SK-N-SH (cell line): ENCODE data around the gene NFATC3. TPM values are rescaled to one million over a fixed set of nuclear protein-coding genes. Genes with fewer than 3 reads are reported as not detected.

ENCODE experiments used
- CTCF ChIA-PET: fragments of 300-600, 350-600 bp; formaldehyde crosslinking; extraction: SDS; loops from one replicate; lab custom pipeline; 2021; lab: Yijun Ruan, JAX
- POLR2A ChIA-PET: fragments of 350-600 bp; sonication (Branson Sonifier 250); formaldehyde crosslinking; extraction: SDS; loops from one replicate; lab custom pipeline; 2020; ENCODE audit warnings: antibody characterized with exemption, inconsistent platforms; lab: Yijun Ruan, JAX
- DNase-seq: peaks from one replicate; pipeline ENCODE4 v3.0.0; 2012
- H2AFZ ChIP-seq: fragments of 200-600 bp; sonication (generic); 2 replicates; pipeline ENCODE4 v1.8.1; 2016; ENCODE audit warnings: antibody characterized with exemption, mild to moderate bottlenecking, low read depth
- H3F3A ChIP-seq: fragments of 200-600 bp; sonication (generic); replicated peaks from 2 replicates; pipeline ENCODE3; 2016; ENCODE audit warnings: antibody characterized with exemption, mild to moderate bottlenecking; ENCODE audit not compliant: insufficient read depth
- H3K27ac ChIP-seq, 2 experiments: fragments of 200-500 bp in 1 of 2; fragments of 200-600 bp in 1 of 2; sonication (Bioruptor generic) in 1 of 2; sonication (generic), shearing (Covaris generic) in 1 of 2; 2 replicates each; pipeline versions ENCODE4 v1.5.1 to v1.6.1; 2014 to 2016; ENCODE audit warnings: low read depth in 2 of 2, inconsistent platforms in 1 of 2, low read length in 1 of 2, mild to moderate bottlenecking in 1 of 2, mixed read lengths in 1 of 2
- H3K27me3 ChIP-seq: fragments of 200-600 bp; sonication (generic), shearing (Covaris generic); 2 replicates; pipeline ENCODE4 v1.6.1; 2016; ENCODE audit warnings: mixed run types; ENCODE audit not compliant: insufficient read depth
- H3K36me3 ChIP-seq, 2 experiments: fragments of 200-500 bp in 1 of 2; fragments of 200-600 bp in 1 of 2; sonication (Bioruptor generic) in 1 of 2; sonication (generic) in 1 of 2; replicated peaks in 1 of 2; 2 replicates each; pipeline versions ENCODE3 to v1.5.1; 2014 to 2016; ENCODE audit warnings: low read length in 1 of 2, mild to moderate bottlenecking in 1 of 2; ENCODE audit not compliant: insufficient read depth in 2 of 2, control insufficient read depth in 1 of 2
- H3K4me1 ChIP-seq, 2 experiments: fragments of 200-500 bp in 1 of 2; fragments of 200-600 bp in 1 of 2; sonication (Bioruptor generic) in 1 of 2; sonication (generic), shearing (Covaris generic) in 1 of 2; 2 replicates each; pipeline versions ENCODE4 v1.5.1 to v1.6.1; 2014 to 2016; ENCODE audit warnings: low read depth in 1 of 2, low read length in 1 of 2, mixed run types in 1 of 2; ENCODE audit not compliant: insufficient read depth in 2 of 2, control insufficient read depth in 1 of 2
- H3K4me2 ChIP-seq: fragments of 200-600 bp; sonication (generic), shearing (Covaris generic); 2 replicates; pipeline ENCODE4 v1.6.1; 2017; ENCODE audit warnings: mixed run types
- H3K4me3 ChIP-seq, 2 experiments: fragments of 200-500 bp in 1 of 2; fragments of 200-600 bp in 1 of 2; sonication (Bioruptor generic) in 1 of 2; sonication (generic), shearing (Covaris generic) in 1 of 2; 2 replicates each; pipeline versions ENCODE4 v1.5.1 to v1.8.1; 2014 to 2016; ENCODE audit warnings: low read depth in 2 of 2, inconsistent platforms in 1 of 2, low read length in 1 of 2, mild to moderate bottlenecking in 1 of 2, mixed read lengths in 1 of 2, moderate library complexity in 1 of 2
- H3K79me2 ChIP-seq: fragments of 200-600 bp; sonication (generic); 2 replicates; pipeline ENCODE4 v1.8.1; 2017; ENCODE audit warnings: mild to moderate bottlenecking; ENCODE audit not compliant: insufficient read depth
- H3K9ac ChIP-seq: fragments of 200-600 bp; sonication (generic); 2 replicates; pipeline ENCODE4 v1.6.1; 2017; ENCODE audit warnings: mixed run types
- H3K9me2 ChIP-seq: fragments of 200-600 bp; sonication (generic); 2 replicates; pipeline ENCODE4 v1.6.1; 2017; ENCODE audit warnings: mixed run types
- H3K9me3 ChIP-seq: fragments of 200-600 bp; sonication (generic); 2 replicates; pipeline ENCODE4 v1.6.1; 2017; ENCODE audit warnings: mixed run types, mild to moderate bottlenecking, moderate library complexity
- H4K20me1 ChIP-seq: fragments of 200-600 bp; sonication (generic); 2 replicates; pipeline ENCODE4 v1.6.1; 2017; ENCODE audit warnings: mild to moderate bottlenecking, mixed run types; ENCODE audit not compliant: insufficient read depth
- CHD2 ChIP-seq: fragments of 150-350 bp; IDR thresholded peaks from 2 replicates; pipeline ENCODE4 v1.6.1; 2018; ENCODE audit warnings: low read length; ENCODE audit not compliant: partially characterized antibody
- EZH2phosphoT487 ChIP-seq: fragments of 200-600 bp; sonication (generic); IDR thresholded peaks from 2 replicates; pipeline ENCODE4 v1.6.1; 2017; ENCODE audit warnings: low read depth, mixed run types, mild to moderate bottlenecking, antibody characterized with exemption, moderate library complexity, borderline replicate concordance
- FOSL2 ChIP-seq: IDR thresholded peaks from 2 replicates; pipeline ENCODE4 v1.4.0; 2012; ENCODE audit warnings: low read depth, mild to moderate bottlenecking, moderate library complexity, borderline replicate concordance
- GABPA ChIP-seq: IDR thresholded peaks from 2 replicates; pipeline ENCODE4 v1.4.0; 2012; ENCODE audit warnings: low read depth, mild to moderate bottlenecking
- IRF3 ChIP-seq: fragments of 150-350 bp; IDR thresholded peaks from 2 replicates; pipeline ENCODE4 v1.6.1; 2016; ENCODE audit warnings: mild to moderate bottlenecking, low read depth, low read length
- JUND ChIP-seq: IDR thresholded peaks from 2 replicates; pipeline ENCODE4 v1.4.0; 2012
- NFIC ChIP-seq: IDR thresholded peaks from 2 replicates; pipeline ENCODE4 v1.4.0; 2012; ENCODE audit warnings: borderline replicate concordance
- RAD21 ChIP-seq: IDR thresholded peaks from 2 replicates; pipeline ENCODE4 v1.6.1; 2012; ENCODE audit warnings: mild to moderate bottlenecking, low read length
- RFX5 ChIP-seq: IDR thresholded peaks from 2 replicates; pipeline ENCODE4 v1.6.1; 2012; ENCODE audit warnings: mild to moderate bottlenecking, improper control_type of control experiment, low read length
- RXRA ChIP-seq: IDR thresholded peaks from 2 replicates; pipeline ENCODE4 v1.4.0; 2012; ENCODE audit warnings: low read depth, mild to moderate bottlenecking, borderline replicate concordance
- SIN3A ChIP-seq: IDR thresholded peaks from 2 replicates; pipeline ENCODE4 v1.6.1; 2012; ENCODE audit warnings: low read depth, mild to moderate bottlenecking, low read length, moderate library complexity, borderline replicate concordance
- SMC3 ChIP-seq: IDR thresholded peaks from 2 replicates; pipeline ENCODE4 v1.6.1; 2012; ENCODE audit warnings: low read depth, low read length, improper control_type of control experiment
- TAF1 ChIP-seq: IDR thresholded peaks from 2 replicates; pipeline ENCODE4 v1.6.1; 2012; ENCODE audit warnings: low read depth, mild to moderate bottlenecking, low read length, moderate library complexity, borderline replicate concordance
- USF1 ChIP-seq: IDR thresholded peaks from 2 replicates; pipeline ENCODE4 v1.4.0; 2012; ENCODE audit warnings: low read depth, borderline replicate concordance
- YY1 ChIP-seq: IDR thresholded peaks from 2 replicates; pipeline ENCODE4 v1.4.0; 2012; ENCODE audit warnings: low read depth, mild to moderate bottlenecking
- WGBS: methylation state at CpG from one replicate; pipeline ENCODE4 v1.1.6; 2017; ENCODE audit warnings: low lambda C conversion rate; 5-methylcytosine and 5-hydroxymethylcytosine counted together
- polyA plus RNA-seq, 3 experiments: library from polyadenylated mRNA; depleted of rRNA; stranded (reverse); fragments of >200 nt; gene quantifications; 2 replicates each; pipeline ENCODE4 v1.2.3, GENCODE V29; 2012
- TF ChIP-seq, protein P1 (sequence below): IDR thresholded peaks from 2 replicates; pipeline ENCODE4; 2012

The NFATC3 gene
- polyA plus RNA-seq, 1 of the 3 experiments (the other 2 are of a cell fraction): 5.7 TPM

GRCh38 chr16:68081861-68082628, 3.1 kb upstream of the NFATC3 start:
- no peaks in the 10 kb centered on the region for H3K9me2 ChIP-seq
- no peaks in the 10 kb centered on the region for H3K27me3 ChIP-seq
- no peaks in the 10 kb centered on the region for H3K9me3 ChIP-seq
- ChIA-PET POLR2A (no interaction called here), CTCF (interaction anchor here (0.7 to 2.5 kb wide), 4 partner anchors 10 to 247 kb away, joined by 3 to 9 read pairs (median 4); no protein-coding TSS in a partner anchor)
- no peak overlapping the region for H3K27ac ChIP-seq
- no peak for DNase-seq
- no peak overlapping the region for H2AFZ ChIP-seq
- peaks cover 24% of the 10 kb centered on the region for H3F3A ChIP-seq
- peaks cover 15% of the 10 kb centered on the region for H3K79me2 ChIP-seq
- TF ChIP-seq YY1: no peak
- TF ChIP-seq NFIC: no peak
- TF ChIP-seq JUND: no peak
- no peak for TF ChIP-seq EZH2phosphoT487
- no peak for TF ChIP-seq RAD21
- no peak for TF ChIP-seq TAF1
- TF ChIP-seq IRF3: no peak
- TF ChIP-seq GABPA: no peak
- TF ChIP-seq, protein P1, sequence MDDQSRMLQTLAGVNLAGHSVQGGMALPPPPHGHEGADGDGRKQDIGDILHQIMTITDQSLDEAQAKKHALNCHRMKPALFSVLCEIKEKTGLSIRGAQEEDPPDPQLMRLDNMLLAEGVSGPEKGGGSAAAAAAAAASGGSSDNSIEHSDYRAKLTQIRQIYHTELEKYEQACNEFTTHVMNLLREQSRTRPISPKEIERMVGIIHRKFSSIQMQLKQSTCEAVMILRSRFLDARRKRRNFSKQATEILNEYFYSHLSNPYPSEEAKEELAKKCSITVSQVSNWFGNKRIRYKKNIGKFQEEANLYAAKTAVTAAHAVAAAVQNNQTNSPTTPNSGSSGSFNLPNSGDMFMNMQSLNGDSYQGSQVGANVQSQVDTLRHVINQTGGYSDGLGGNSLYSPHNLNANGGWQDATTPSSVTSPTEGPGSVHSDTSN: no peak
- TF ChIP-seq SIN3A: no peak
- no peak for TF ChIP-seq RXRA
- no peak for TF ChIP-seq CHD2
- TF ChIP-seq SMC3: no peak
- TF ChIP-seq RFX5: no peak
- H4K20me1 ChIP-seq: 0 out of 2 replicates have a peak, but pooled peaks cover 5% of the 10 kb centered on the region
- H3K4me2 ChIP-seq: no peak overlapping the region
- no peak overlapping the region for H3K9ac ChIP-seq
- no peak overlapping the region for H3K4me3 ChIP-seq
- peaks cover 6 to 10% of the 10 kb centered on the region in 2 experiments; a peak in 2 of 4 replicates for H3K4me1 ChIP-seq
- peaks cover 0 to 17% of the 10 kb centered on the region in 2 experiments for H3K36me3 ChIP-seq

- WGBS: 78% methylated on average over 2 of the region's 2 CpGs
- Histone ChIP-seq H4K20me1 (peaks cover 9% of the 10 kb centered on the region), H2AFZ (no peak overlapping the region), H3F3A (peaks cover 28% of the 10 kb centered on the region), H3K4me3 (no peak overlapping the region), H3K4me2 (no peak overlapping the region), H3K9me3 (no peaks in the 10 kb centered on the region), H3K27me3 (no peaks in the 10 kb centered on the region), H3K79me2 (peaks cover 22% of the 10 kb centered on the region), H3K36me3 (peaks cover 0 to 13% of the 10 kb centered on the region in 2 experiments), H3K4me1 (peaks cover 6 to 14% of the 10 kb centered on the region in 2 experiments; a peak in 2 of 4 replicates), H3K27ac (no peak overlapping the region), H3K9ac (no peak overlapping the region), H3K9me2 (no peaks in the 10 kb centered on the region)
- TF ChIP-seq EZH2phosphoT487 (no peak), NFIC (no peak), RFX5 (no peak), FOSL2 (no peak), GABPA (no peak), YY1 (no peak), USF1 (no peak)
- no peak for DNase-seq
- ChIA-PET CTCF (interaction anchor here (1.1 to 2.5 kb wide), 3 partner anchors 11 to 42 kb away, joined by 3 to 9 read pairs (median 6); no protein-coding TSS in a partner anchor), POLR2A (no interaction called here)
Observed at GRCh38 chr16:68082629-68083238, 2.4 kb upstream of the NFATC3 start.
